GM20431 (cell line): ENCODE results near the gene SRPRB.

Experiments
- in situ Hi-C: fragments of 300-500 bp; cut with MseI, MboI; formaldehyde crosslinking; loops from one replicate; pipeline ENCODE4 v1.15.0; 2020; ENCODE audit warnings: low sequenced_read_pairs; ENCODE audit not compliant: unreplicated experiment

The SRPRB gene, protein sequence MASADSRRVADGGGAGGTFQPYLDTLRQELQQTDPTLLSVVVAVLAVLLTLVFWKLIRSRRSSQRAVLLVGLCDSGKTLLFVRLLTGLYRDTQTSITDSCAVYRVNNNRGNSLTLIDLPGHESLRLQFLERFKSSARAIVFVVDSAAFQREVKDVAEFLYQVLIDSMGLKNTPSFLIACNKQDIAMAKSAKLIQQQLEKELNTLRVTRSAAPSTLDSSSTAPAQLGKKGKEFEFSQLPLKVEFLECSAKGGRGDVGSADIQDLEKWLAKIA

DNA sequence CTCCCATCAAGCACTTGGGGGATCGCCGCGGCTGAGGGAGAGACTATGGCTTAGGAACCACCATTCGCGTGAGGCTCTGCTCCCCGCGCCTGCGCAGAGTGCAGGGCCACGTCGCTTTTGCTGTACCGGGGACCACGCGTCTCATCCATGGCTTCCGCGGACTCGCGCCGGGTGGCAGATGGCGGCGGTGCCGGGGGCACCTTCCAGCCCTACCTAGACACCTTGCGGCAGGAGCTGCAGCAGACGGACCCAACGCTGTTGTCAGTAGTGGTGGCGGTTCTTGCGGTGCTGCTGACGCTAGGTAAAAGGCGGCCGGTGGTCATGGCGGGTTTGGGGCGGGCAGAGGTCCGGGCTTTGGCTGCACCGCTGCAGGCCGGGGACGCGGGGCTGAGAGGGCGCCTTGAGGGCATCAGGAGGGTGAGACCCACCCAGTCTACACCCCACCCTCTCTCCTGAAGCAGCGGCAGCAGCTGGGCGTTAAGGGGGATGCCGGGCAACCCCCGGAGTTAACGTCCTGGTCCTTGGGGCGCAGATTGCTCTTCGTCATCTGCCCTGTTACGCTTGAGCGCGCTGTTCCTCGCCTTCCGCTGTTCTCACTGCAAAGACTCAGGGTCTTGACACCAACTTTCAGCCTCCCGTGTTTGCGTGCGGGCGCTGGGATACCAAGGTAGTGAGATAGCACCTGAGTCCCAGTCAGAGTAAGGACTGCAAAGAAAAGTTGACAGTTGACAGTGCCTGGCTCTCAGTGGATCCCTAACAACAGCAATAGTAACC is at the start of gene SRPRB:
Gene SRPRB (plus strand): TSS at position 114 of the 774 bp plus-strand sequence. CDS start 34 bp downstream, at position 148.
- in situ Hi-C loops, result no loop called here

DNA sequence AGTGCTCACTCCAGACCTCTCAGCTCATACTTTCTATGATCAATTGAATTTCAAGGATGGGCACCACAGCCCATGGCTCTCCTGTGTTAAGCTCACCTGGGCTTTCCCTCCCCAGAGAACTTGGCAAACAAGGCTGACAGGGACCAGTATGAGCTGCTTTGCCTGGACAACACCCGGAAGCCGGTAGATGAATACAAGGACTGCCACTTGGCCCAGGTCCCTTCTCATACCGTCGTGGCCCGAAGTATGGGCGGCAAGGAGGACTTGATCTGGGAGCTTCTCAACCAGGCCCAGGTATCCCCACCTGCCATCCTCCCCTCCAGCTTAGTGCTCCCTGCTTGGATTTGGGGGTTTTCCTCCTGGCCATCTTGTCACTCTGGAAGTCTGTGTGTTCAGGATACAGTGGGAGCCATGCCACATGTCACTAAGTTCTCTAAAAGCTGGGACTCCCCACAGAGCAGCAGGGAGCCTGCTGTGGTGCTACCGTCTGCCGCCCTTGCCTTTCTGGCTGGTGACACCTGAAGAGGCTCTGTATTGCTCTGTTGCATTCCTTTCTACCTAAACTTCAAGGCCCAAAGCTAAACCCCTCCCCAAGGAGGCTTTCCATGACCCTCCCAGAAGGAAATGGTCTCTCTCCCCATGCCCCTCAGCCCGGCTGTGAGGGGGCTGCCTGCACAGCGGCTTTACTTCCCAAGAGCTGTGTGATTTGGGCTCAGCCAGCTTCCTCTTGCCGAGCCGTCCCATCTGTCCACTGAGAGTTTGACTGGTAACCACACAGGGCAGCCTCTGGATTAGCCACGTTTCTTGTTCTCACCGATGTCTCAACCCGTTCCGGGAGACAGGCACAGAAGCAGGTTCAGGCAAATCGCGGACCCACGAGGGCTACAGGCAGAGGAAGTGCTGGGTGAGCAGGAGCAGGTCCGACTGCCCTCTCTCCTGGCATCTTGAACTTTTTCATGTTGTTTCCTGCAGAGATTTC is 48.6 kb upstream of the SRPRB start:
- in situ Hi-C loops, result no loop called here

DNA sequence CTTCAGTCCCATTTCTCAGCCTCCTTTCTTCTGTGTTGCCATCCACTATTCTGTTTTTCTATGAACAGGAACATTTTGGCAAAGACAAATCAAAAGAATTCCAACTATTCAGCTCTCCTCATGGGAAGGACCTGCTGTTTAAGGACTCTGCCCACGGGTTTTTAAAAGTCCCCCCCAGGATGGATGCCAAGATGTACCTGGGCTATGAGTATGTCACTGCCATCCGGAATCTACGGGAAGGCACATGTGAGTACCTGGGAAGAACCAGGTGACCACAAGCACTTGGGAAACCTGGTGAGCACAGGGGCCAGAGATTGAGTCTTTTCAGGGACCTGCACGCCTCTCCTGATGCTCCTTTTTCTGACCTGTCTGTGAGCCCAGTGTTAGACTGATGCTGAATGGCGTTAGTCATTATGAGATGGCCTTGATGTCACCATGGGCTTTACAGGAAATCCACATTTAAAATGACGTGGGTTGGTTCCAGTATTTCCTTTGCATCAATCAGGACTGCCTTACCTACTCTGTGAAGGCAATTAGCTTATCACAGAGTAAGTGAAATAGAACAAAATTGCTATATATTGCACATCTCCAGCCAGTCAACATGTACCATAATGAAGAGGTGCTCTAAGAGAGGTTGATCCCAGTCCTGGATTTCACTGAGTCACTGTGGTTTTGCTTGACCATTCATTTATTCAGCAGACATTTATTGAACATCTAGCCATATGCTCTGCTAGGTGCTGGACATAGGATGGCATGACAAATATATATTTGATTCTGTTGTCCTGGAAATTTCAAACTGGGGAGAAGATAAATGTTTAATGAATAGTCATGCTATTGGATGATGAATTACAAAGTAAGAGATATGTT is 47.7 kb upstream of the SRPRB start:
- in situ Hi-C loops, result no loop called here

DNA sequence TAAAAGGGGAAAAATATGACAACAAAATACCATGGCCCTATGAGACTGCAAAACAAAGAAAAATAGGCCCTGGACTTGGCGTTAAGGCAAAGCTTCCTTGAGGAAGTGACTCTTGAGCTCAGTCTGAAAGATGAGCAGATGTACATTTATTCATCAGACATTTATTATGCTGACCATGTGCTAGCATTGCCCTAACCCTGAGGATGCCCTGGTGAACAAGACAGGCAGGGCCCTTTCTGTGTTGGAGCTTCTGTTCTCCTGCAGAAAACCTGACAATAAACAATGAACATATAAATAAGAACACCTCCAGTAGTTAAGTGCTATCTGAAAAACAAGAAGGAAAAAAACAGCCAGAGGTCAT is 47.1 kb upstream of the SRPRB start:
- in situ Hi-C loops, result no loop called here

DNA sequence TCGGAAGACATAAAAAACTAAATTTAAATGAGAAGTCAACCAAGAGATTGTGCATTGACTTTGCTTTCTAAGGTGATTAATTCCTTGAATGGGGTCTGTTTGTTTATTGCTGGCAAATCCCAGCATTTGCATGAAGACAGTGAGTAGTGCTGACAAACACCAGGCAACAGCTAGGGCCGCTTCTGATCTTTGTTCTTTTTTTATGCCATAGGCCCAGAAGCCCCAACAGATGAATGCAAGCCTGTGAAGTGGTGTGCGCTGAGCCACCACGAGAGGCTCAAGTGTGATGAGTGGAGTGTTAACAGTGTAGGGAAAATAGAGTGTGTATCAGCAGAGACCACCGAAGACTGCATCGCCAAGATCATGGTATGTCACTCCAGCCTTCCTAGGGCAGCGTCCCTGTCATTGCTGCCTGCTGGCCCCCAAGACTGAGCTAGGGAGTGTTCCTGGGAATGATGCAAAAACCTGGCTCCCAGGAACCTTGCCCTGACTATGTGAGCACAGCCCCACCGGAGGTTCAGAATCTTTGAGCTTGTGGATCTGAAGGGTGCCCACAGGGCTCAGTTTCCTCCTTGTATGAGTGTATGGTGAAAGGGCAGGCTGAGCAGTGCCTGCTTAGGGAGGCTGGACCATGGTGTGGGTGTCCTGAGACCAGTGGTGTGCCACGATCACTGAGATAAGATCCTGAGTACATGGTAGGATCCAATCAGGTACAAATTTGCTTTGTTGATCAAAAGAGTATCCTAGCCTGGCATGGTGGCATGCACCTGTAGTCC is 46.5 kb upstream of the SRPRB start:
- in situ Hi-C loops, result no loop called here

DNA sequence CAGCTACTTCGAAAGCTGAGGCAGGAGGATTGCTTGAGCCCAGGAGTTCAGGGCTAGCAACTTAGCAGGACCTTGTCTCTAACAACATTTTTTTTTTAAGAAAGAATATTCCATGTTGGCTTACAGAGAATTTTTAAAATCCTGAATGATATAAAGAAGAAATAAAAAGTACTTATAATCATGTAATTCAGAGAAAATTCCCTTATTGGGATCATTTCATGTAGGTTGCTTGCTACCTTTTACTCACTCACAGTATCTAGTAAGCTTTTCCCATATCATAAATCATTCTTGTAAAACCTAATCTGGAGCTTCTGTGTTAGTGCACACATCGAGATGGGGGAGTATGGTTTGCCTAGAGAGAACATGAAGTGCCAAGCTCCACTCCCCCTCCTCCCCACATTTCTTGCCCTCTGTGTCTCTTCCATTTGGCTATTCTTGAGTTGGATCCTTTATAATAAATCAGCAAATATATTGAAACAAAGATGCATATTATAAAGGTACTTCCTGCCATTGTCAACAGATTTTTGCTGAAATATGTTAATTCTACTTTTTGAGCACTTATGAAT is 45.8 kb upstream of the SRPRB start:
- in situ Hi-C loops, result no loop called here

DNA sequence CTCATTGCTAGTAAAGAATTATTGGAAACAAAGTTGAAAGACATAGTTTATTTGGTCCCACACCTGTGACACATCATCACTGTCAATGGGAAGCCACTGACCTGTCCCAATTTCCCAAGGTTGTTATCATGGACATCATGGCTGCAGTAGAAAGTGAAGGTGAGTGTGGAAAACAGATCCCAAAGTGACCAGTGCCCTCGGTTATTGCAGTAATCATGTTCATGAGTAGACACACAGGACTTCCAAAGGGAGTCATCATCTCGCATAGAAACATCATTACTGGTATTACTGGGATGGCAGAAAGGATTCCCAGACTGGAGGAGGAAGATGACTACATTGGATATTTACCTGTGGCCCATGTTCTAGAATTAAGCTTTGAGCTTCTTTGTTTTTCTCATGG is 44.7 kb upstream of the SRPRB start:
- in situ Hi-C loops, result no loop called here

DNA sequence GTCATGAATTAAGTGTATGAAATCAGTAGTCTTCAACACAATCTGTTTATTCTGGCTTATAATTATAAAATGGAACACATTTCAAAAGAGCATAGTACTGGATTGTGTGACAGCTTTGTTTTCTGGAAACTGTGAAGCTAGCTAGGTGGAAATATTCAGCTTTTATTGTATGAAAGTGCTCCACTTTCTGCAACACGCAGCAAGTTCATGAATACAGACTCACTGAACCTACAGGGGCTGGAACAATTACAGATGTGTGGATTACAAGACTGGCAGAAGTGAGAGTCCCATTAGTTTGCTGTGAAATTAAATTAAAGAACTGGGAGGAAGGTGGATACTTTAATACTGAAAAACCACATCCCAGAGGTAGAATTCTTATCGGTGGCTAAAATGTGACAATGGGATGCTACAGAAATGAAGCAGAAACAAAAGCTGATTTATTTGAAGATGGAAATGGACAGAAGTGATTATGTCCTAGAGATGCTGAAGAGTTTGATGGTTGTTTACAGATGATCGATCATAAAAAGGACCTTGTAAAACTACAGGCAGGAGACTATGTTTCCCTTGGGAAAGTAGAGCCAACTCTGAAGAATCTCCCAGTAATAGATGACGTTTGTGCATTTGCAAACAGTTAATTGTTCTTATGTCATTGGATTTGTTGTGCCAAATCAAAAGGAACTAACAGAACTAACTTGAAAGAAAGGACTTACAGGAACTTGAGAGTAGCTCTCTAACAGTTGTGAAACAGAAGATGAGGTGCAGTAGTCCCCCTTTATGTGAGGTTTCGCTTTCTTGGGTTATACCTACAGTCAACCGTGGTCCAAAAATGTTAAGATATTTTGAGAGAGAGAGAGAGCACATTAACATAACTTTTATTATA is 43.8 kb upstream of the SRPRB start:
- in situ Hi-C loops, result no loop called here

DNA sequence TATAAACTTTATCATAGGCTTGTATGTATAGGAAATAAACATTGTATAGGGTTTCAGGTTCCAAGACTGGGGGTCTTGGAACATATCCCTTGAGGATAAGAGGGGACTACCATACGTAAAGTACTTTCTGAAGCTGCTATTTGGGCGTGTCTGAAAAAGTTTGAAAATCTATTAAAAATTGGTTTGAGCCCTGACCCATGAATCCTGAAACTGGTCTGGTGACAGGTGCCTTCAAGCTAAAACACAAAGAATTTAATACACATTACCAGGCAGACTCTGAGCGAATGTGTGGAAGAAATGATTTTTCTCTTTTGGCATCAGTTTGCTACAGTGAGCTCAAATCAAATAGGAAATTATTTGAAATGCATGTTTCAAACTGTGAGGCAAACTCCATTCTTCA is 43.1 kb upstream of the SRPRB start:
- in situ Hi-C loops, result no loop called here

DNA sequence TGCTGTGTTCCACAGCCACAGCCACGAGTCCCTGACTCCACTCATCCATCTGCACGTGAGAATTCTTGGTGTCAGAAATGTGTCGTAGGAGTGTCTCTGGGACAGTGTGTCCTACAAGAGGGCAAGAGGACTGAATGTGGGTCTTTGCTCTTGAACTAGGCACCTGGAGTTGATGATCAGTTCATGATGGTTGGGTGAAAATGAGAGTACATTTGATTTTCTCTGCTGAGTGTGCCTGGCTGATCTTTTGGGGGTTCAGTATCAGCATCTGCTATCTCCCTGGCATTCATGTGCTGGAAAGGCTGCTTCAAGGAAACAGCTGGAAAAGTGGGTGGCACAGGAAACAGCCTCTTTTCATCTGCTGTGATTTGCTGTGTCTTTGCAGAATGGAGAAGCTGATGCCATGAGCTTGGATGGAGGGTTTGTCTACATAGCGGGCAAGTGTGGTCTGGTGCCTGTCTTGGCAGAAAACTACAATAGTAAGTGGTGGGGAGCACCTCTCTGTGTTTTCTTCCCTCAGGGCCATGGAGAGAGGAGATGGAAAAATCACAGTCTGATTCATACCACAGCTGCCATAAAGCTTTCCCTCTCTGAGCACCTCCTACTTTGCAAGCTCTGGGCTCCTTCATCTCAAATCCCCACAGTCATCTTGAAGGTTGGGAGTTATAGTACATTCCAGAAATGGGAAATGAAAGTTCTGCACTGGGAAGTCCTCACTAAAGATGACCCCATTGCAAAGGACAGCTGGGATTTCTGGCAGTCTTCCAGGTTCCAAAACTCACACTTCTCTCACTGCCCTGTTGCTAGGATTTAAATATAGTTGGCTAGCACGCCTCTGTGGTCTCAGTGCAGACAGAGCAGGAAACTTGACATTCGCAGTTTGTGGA is 41.6 kb upstream of the SRPRB start:
- in situ Hi-C loops, result no loop called here

DNA sequence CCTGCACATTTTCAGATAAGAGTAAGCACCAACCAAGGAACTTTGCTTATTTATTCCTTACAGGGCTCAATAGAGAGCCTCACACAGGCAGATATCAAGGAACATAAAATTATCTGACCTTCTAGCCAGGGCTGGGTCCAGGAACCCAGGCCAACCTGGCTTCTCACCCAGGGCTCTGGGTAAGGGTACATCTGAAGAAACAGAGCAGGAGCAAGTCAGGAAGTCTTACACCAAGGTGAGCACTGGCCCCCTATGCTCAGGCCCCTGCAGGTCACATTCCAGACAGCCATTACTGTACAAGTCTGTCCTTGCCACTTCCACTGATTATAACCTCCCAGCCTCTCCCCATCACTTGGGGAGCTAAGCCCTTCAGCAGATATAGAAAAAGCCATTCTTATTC is 40.4 kb upstream of the SRPRB start:
- in situ Hi-C loops, result no loop called here

DNA sequence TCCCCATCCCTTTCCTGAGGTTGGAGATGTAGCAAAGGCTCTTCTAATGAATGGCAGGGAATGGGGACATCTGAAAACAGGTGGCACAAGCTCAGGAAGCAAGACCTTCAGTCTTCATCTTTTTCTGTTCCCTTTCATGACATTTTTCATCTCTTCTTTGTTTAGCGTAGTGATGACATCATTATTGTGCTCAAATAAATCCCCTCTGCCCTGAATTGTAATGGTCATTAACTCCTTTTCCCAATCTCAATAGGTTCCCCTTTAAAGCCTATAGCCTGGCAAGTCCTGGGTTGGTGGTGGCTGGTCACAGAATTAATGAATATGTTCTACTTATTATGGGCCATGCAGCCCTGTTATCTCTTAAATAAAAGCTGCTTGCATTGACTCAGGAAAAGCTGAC is 38.0 kb upstream of the SRPRB start:
- in situ Hi-C loops, result no loop called here

DNA sequence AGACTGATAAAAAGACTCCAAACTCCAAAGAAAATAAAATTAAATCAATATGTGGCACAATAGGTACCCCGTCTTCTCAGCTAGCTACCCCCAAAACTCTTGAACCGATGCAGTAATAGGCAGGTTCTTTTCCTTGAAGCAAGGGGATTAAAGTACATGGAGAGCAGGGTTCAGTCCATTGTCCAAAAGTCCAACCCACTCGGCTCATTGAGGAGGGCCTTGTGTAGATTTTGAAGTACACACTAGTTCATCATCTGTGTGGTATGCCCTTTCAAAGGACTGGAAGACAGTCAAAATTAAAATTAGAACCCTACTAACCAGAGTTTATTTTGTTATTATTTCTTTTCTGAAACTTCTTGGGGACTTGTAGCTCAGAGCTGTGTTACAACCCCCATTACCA is 36.1 kb upstream of the SRPRB start:
- in situ Hi-C loops, result no loop called here

DNA sequence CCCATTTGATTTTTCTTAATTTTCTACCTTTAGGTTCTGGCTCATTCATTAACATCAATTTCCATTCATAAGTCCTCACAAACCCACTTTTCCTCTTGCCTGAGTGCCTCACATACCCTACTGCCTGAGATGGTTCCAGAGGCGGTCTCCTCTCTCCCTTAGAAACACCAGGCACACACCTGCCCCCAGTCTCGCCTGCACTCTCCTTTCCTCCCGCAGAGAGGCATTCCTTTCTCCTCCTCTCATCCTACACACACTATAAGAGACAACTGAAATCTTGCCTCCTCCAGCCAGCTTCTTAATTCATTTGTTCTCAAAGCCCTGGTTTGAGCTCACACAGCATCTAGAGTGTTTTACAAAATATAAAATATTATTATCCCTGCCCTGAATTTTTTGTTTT is 31.9 kb upstream of the SRPRB start:
- in situ Hi-C loops, result no loop called here

DNA sequence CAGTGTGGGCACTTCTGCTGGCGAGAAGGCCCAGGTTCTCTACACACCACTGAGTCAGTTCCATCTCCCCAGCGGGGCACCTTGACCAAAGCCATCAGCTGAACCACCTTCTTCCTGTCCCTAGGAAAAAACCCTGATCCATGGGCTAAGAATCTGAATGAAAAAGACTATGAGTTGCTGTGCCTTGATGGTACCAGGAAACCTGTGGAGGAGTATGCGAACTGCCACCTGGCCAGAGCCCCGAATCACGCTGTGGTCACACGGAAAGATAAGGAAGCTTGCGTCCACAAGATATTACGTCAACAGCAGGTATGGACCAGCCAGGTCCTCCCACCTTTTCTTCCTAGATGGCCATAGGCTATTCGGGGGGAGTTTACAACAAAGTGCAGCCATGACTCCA is 30.3 kb upstream of the SRPRB start:
- in situ Hi-C loops, result no loop called here

DNA sequence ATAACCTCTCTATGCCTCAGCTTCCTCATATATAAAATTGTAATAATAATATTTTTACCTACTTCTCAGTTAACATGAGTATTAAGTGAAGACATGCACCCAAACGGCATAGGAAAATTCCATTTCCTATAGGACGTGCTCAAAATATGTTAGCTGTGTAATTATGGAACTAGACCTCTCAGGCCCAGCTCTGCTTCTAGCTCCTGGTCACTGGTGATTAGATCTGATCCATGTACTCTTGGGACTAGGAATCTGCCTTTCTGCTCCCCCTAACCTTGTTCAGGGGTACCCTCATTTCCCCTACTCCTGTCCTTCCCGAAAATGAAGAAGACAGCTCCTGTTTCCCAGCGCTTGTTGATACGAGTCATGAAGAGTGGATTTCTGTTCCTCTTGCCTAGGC is 29.8 kb upstream of the SRPRB start:
- in situ Hi-C loops, result no loop called here
